Kidney (tissue), 14 donors: ENCODE results near the gene SLC35F5. TPM values are rescaled to one million over a fixed set of nuclear protein-coding genes. Genes with fewer than 3 reads are reported as not detected.
A peak's percentile ranks its signal among the peaks of the same experiment; 100 is the strongest.
"Not testable (repeated sequence)": the region's sequence is repeated elsewhere in the genome, so short reads cannot be mapped to it uniquely, and the experiment has no call there.

ENCODE experiments used
- DNase-seq, 5 donors: peaks; one replicate each; pipeline ENCODE4 v3.0.0-alpha.2; 2013 to 2020
- FAIRE-seq: peaks from 2 replicates; lab custom pipeline; 2012; peaks lifted over from hg19 to GRCh38; lab: Jason Lieb, UNC
- H3K27ac ChIP-seq, 2 donors: one replicate each; pipeline ENCODE4 v1.7.0; 2013; ENCODE audit warnings: low read depth in 2 of 2, low read length in 2 of 2, inconsistent platforms in 1 of 2
- H3K27me3 ChIP-seq: one replicate; pipeline ENCODE4 v1.7.1; 2013; ENCODE audit warnings: low read length, inconsistent platforms; ENCODE audit not compliant: control insufficient read depth, insufficient read depth
- H3K36me3 ChIP-seq, 3 donors: one replicate each; pipeline versions ENCODE4 v1.7.0 to v1.7.1; 2013; ENCODE audit warnings: low read length in 3 of 3, control low read depth in 1 of 3, inconsistent platforms in 1 of 3; ENCODE audit not compliant: insufficient read depth in 3 of 3, control insufficient read depth in 2 of 3
- H3K4me1 ChIP-seq, 3 donors: one replicate each; pipeline versions ENCODE4 v1.7.0 to v1.7.1; 2013; ENCODE audit warnings: low read length in 3 of 3, inconsistent platforms in 1 of 3, low read depth in 1 of 3; ENCODE audit not compliant: control insufficient read depth in 2 of 3, insufficient read depth in 2 of 3
- H3K4me3 ChIP-seq, 3 donors: one replicate each; pipeline versions ENCODE4 v1.7.0 to v1.8.1; 2013; ENCODE audit warnings: low read length in 3 of 3, control low read depth in 1 of 3, inconsistent platforms in 1 of 3
- H3K9ac ChIP-seq, 3 donors: one replicate each; pipeline versions ENCODE4 v1.7.0 to v1.7.1; 2013; ENCODE audit warnings: low read length in 3 of 3, control low read depth in 1 of 3, inconsistent platforms in 1 of 3
- H3K9me3 ChIP-seq, 3 donors: one replicate each; pipeline versions ENCODE4 v1.7.0 to v1.7.1; 2013; ENCODE audit warnings: low read length in 3 of 3, control low read depth in 1 of 3, inconsistent platforms in 1 of 3; ENCODE audit not compliant: control insufficient read depth in 2 of 3, insufficient read depth in 1 of 3
- intact Hi-C: fragments of 100-400 bp; cut with DNase I; formaldehyde crosslinking; loops from one replicate; pipeline ENCODE4 v1.11.1; 2022
- polyA plus RNA-seq: library from polyadenylated mRNA; stranded (reverse); fragments of 350-450 nt; fragmentation: Illumina TruSeq; extraction: RNeasy Lipid Tissue Mini Kit (QIAGEN cat#74804); gene quantifications from one replicate; pipeline ENCODE4 v1.2.3, GENCODE V29; 2014; ENCODE audit warnings: low read depth, low replicate concordance; ENCODE audit not compliant: insufficient read depth
- total RNA-seq: library from RNA; stranded (reverse); fragmentation: NEBNext Ultra II Directional; extraction: Animal tissue kit (Norgen Biotek cat#: 25700); gene quantifications from one replicate; pipeline ENCODE4 v1.2.1, GENCODE V29; 2021
- TF ChIP-seq, protein P1 (sequence below): IDR thresholded peaks from 3 replicates; pipeline ENCODE4 v1.5.1; 2012; ENCODE audit warnings: mild to moderate bottlenecking, moderate library complexity, borderline replicate concordance; ENCODE audit not compliant: insufficient read depth; ENCODE audit errors: extremely low read depth
- donor health status: control.
- donor health status: control.
- donor health status: control.
- donor health status: control.
- donor health status: control.
- donor health status: DM: yes; HTN: yes; CAD: no.
- donor health status: Normal renal cell carcinoma (clear cell type).

Gene SLC35F5
- total and polyA plus RNA-seq, 2 donors from 2014 or later, result 49.9 to 198 TPM

GRCh38 chr2:113703386-113704299, 52.8 kb downstream of the SLC35F5 start:
- Histone ChIP-seq H3K27ac (peak overlapping the region in 1 of 2 donors; percentile 59), H3K4me1 (peaks cover 0 to 7% (median 4%) of the 10 kb centered on the region in 3 donors), H3K4me3 (peak overlapping the region in 1 of 3 donors; percentile 15), H3K9ac (peak overlapping the region in 1 of 3 donors; percentile 15), H3K27me3 (no peaks in the 10 kb centered on the region), H3K36me3 (no peaks in the 10 kb centered on the region), H3K9me3 (no peaks in the 10 kb centered on the region)
- FAIRE-seq, result no peak
- peak in 2 of 5 donors; percentile 69 to 82 for DNase-seq
- TF ChIP-seq, protein P1, sequence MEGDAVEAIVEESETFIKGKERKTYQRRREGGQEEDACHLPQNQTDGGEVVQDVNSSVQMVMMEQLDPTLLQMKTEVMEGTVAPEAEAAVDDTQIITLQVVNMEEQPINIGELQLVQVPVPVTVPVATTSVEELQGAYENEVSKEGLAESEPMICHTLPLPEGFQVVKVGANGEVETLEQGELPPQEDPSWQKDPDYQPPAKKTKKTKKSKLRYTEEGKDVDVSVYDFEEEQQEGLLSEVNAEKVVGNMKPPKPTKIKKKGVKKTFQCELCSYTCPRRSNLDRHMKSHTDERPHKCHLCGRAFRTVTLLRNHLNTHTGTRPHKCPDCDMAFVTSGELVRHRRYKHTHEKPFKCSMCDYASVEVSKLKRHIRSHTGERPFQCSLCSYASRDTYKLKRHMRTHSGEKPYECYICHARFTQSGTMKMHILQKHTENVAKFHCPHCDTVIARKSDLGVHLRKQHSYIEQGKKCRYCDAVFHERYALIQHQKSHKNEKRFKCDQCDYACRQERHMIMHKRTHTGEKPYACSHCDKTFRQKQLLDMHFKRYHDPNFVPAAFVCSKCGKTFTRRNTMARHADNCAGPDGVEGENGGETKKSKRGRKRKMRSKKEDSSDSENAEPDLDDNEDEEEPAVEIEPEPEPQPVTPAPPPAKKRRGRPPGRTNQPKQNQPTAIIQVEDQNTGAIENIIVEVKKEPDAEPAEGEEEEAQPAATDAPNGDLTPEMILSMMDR, result no peak
- intact Hi-C loops, result no loop called here

GRCh38 chr2:113700186-113700841, 56.1 kb downstream of the SLC35F5 start:
- DNase-seq (peak in 1 of 5 donors; percentile 76), FAIRE-seq (no peak)
- TF ChIP-seq, protein P1, result peak; percentile 13
- no peak overlapping the region for H3K27ac ChIP-seq
- no peaks in the 10 kb centered on the region for H3K4me1 ChIP-seq
- no peaks in the 10 kb centered on the region for H3K9me3 ChIP-seq
- H3K9ac ChIP-seq, result no peak overlapping the region
- no peaks in the 10 kb centered on the region for H3K27me3 ChIP-seq
- intact Hi-C loops, result no loop called here
- H3K36me3 ChIP-seq, result no peaks in the 10 kb centered on the region
- no peak overlapping the region for H3K4me3 ChIP-seq

DNA sequence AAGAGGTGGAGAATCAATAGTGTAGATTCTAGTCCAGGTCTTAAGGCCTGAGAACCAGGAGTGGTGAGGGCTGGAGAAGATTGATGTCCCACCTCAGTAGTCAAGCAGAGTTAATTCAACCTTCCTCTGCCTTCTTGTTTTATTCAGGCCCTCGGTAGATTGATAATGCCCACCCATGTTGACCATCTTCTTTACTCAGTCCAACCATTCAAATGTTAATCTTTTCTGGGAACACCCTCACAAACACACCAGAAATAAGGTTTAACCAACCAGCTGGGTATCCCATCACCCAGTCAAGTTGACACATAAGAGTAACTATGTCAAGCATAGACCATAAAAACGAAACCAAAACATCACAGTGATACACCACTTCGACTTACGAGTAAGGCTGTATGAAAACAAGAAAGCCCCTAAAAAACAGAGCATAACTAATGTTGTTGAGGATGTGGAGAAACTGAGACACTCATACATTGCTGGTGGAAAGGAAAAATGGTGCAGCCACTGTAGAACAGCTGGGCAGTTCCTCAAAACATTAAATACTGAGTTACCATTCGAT, 57.5 kb downstream of the SLC35F5 start:
- no peaks in the 10 kb centered on the region for H3K4me1 ChIP-seq
- intact Hi-C loops, result no loop called here
- no peaks in the 10 kb centered on the region for H3K9me3 ChIP-seq
- TF ChIP-seq, protein P1, result no peak
- no peaks in the 10 kb centered on the region for H3K27me3 ChIP-seq
- FAIRE-seq (no peak), DNase-seq (no peak)
- H3K4me3 ChIP-seq, result no peak overlapping the region
- H3K9ac ChIP-seq, result no peak overlapping the region
- no peaks in the 10 kb centered on the region for H3K36me3 ChIP-seq
- H3K27ac ChIP-seq, result no peak overlapping the region

DNA sequence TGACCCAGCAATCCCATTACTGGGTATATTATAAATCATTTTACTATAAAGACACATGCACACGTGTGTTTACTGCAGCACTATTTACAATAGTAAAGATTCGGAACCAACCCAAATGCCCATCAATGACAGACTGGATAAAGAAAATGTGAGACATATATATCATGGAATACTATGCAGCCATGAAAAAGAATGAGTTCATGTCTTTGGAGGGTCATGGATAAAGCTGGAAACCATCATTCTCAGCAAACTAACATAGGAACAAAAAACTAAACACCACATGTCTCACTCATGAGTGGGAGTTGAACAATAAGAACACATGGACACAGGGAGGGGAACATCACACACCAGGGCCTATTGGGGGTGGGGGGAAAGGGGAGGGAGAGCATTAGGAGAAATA, 58.2 kb downstream of the SLC35F5 start:
- H3K36me3 ChIP-seq, H3K4me3 ChIP-seq, FAIRE-seq, intact Hi-C loops, DNase-seq, H3K4me1 ChIP-seq, H3K9ac ChIP-seq, H3K27ac ChIP-seq, H3K27me3 ChIP-seq, H3K9me3 ChIP-seq: not testable (repeated sequence)
